GM12873 (cell line): ENCODE data around the gene BCAS1.

Source experiments
- TF ChIP-seq, protein P1 (sequence below): IDR thresholded peaks from 2 replicates; pipeline ENCODE4 v1.5.1; 2012; ENCODE audit warnings: low read depth, mild to moderate bottlenecking, moderate library complexity, low read length, control low read depth; ENCODE audit not compliant: insufficient read depth; ENCODE audit errors: missing control alignments

BCAS1 gene

DNA sequence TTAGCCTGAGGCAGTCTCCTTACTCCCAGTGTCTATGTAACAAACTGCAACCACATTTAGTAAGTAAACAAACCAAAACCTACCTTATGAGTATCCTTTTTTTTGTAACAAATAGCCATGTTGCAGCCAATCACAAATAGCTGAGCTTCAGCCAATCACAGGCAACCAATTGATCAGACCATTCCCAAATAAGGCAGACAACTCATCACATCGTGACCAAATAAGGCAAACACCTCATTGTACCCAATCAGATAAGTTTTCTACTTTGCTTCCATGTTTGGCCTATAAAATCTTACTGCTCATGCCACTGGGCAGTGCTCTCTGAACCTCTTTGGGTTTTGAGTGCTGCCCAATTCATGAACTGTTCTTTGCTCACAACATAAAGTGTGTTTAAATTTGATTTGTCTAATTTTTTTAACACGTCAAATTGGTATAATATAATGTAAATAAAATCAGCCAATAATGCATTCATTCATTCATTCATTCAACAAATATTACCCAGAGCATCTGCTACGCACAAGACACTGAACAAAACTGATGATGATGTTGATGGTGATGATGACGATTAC, 117.8 kb downstream of the BCAS1 start:
- TF ChIP-seq, protein P1, sequence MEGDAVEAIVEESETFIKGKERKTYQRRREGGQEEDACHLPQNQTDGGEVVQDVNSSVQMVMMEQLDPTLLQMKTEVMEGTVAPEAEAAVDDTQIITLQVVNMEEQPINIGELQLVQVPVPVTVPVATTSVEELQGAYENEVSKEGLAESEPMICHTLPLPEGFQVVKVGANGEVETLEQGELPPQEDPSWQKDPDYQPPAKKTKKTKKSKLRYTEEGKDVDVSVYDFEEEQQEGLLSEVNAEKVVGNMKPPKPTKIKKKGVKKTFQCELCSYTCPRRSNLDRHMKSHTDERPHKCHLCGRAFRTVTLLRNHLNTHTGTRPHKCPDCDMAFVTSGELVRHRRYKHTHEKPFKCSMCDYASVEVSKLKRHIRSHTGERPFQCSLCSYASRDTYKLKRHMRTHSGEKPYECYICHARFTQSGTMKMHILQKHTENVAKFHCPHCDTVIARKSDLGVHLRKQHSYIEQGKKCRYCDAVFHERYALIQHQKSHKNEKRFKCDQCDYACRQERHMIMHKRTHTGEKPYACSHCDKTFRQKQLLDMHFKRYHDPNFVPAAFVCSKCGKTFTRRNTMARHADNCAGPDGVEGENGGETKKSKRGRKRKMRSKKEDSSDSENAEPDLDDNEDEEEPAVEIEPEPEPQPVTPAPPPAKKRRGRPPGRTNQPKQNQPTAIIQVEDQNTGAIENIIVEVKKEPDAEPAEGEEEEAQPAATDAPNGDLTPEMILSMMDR: no peak

DNA sequence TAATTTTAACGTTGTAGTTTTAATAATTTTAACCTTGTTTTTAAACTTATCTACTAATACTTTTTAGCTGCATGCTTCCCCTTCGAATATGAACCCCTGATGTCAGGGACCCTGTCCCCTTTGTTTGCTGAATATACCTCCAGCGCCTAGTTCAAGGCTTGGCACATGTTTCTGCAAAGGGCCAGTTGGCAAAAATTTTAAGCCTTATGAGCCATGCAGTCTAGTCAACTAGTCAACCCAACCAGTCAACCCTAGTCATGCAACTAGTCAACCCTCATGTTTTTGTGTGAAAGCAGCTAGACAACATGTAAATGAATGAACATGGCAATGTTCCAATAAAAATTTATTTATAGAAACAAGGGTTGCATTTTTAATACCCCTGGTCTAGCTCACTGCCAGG, 119.8 kb downstream of the BCAS1 start:
- TF ChIP-seq, protein P1: no peak

DNA sequence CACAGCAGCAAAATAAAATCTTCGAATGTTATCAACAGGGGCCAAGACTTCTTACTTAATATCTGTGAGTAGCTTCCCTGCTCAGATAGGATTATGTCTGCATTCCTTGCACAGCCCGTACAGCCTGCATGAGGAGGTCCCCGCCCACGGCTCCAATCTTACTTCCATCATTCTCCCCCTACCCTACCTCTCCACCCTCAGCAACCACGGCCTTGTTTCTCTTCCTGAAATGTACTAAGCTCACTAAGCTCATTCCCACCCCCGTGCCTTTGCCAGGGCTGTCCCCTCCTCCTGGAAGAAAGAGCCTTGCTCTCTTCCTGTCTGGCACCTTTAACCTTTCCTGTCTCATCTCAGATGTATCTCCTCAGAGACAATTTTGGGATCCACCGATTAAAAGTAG, 120.4 kb downstream of the BCAS1 start:
- TF ChIP-seq, protein P1: no peak

DNA sequence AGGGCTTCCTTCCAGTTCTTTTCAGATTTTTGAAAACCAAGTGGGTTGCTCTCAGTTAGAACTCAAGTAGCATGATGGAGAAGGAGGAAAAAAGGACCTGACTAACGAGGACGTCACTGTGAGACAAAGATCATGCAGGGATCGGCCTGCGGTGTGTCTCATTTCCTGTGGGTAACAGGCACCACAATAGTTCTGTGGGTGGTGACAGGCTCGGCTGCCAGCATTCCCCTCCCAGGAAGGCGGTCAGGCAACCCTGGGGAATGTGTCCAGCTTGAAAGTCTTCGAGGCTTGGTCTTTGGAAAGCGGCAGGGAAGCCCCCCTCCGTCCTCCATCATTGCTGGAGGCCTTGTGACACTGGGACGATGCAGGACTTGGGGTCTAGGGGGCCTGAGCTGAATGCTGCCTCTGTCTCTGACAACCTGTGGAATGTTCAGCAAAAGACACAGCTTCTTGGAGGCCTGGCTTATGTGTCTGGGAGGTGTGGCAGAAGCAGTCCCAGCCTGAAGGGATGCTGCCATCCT, 121.0 kb downstream of the BCAS1 start:
- TF ChIP-seq, protein P1: no peak

DNA sequence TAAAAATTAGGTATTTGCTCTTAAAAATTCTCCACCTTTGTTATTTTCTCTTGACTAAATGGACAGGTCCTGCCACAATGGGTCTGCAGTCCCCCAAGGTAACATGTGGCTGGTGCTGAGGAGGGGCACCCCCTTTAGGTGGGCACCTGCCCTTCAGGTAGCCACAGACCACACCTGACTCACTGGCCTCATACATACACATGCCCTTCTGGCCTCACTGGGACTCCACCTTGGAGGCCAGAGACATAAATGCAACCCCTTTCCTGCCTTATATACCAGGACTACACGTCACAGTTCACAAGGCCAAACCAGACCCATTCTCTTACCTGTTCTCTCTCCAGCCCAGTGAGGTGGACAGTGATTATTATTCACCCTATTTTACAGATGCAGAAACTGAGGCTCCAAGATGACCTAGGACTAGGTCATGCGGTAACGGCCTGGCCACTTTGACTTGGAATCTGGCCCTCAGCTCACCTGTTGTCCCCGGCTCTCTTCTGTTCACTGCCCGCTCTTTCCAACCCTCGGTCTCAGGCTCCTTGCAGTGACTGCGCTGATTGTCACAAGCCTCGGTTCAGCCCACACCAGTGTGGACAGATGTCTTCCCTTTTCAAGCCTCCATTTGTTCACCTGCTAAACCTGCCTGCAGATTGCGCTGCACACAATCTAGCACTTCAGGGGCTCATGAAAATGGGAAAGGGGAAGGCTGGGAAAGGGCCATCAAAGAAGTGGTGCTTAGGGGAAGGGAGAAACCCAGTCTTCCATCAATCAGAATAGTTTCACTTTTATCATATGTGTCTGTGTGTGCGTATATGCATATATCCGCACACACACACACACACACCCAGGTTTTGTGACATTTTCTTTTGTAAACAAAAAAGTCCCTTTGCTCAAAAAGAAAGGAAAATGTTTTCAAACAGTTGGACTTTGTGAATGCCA, 121.7 kb downstream of the BCAS1 start:
- TF ChIP-seq, protein P1: no peak

DNA sequence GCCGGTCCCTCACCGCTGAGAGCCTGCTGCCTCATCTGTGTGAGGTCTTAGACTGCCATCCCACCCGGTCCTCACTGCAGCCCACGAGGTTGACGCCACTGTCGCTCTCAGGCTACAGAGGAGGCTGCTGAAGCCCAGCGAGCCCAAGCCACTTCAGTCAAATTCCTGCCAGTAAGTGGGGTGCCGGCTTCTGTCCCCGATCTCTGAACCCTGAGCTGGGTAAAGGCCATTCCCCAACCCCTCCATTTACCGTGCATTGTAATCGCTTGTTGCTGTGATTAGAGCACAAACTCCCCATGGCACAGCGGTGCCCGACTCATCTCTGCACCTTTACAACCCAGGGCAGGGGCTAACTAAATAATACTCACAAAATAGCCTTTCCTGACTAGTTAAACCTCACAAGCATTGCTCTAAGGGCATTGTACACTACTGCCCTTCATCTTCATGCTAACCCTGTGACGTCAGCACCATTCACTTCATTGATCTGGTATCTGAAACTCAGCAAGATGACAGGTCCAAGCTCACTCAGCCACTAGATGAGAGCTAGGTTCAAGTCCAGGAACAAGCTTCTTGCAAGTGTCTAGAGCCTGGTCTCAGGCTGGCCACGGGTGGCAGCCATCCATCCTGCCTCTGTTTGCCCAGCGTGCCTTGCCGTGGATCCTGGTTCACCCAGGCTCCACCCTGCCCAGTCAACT, 122.7 kb downstream of the BCAS1 start:
- TF ChIP-seq, protein P1: no peak

DNA sequence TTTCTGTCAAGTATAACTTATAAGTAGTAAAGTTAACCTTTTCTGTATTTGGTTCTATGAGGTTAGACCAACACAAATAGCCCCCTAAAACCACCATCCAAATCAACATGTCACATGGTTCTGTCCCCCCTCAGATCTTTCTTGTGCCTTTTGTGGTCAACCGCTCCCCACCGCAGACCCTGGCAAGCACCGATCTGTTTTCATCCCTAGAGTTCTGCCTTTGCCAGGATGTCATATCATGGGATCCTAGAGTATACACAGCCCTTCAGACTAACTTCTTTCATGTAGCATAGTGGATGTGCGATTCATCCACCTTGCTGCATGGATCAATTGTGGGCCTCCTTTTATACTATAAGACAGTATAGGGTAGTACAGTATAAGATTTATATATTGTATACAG, 124.3 kb downstream of the BCAS1 start:
- TF ChIP-seq, protein P1: no peak
